Immature natural killer cell (primary cell): ENCODE results near the gene PLAAT2. TPM values are rescaled to one million over a fixed set of nuclear protein-coding genes. Genes with fewer than 3 reads are reported as not detected.
A peak's percentile ranks its signal among the peaks of the same experiment; 100 is the strongest.
"Not testable (repeated sequence)": the region's sequence is repeated elsewhere in the genome, so short reads cannot be mapped to it uniquely, and the experiment has no call there.

Source experiments
- DNase-seq, 3 donors: peaks; one replicate each; pipeline ENCODE4 v3.0.0; 2022; ENCODE audit warnings: mixed read lengths in 1 of 3
- H3K27ac Mint-ChIP-seq, 6 donors: one replicate each; pipeline ENCODE4 v1.8.0; 2020; ENCODE audit warnings: mixed read lengths in 6 of 6, mild to moderate bottlenecking in 5 of 6, inconsistent platforms in 4 of 6, moderate library complexity in 3 of 6
- H3K27me3 Mint-ChIP-seq, 3 donors: one replicate each; pipeline ENCODE4 v1.8.0; 2020 to 2021; ENCODE audit warnings: low read depth in 3 of 3, mild to moderate bottlenecking in 3 of 3, mixed read lengths in 3 of 3, moderate library complexity in 3 of 3, inconsistent platforms in 1 of 3
- H3K36me3 Mint-ChIP-seq, 3 donors: one replicate each; pipeline ENCODE4 v1.8.0; 2020; ENCODE audit warnings: mixed read lengths in 3 of 3, inconsistent platforms in 2 of 3, mild to moderate bottlenecking in 2 of 3
- H3K4me1 Mint-ChIP-seq, 2 donors: one replicate each; pipeline ENCODE4 v1.8.0; 2020; ENCODE audit warnings: inconsistent platforms in 2 of 2, mild to moderate bottlenecking in 2 of 2, mixed read lengths in 2 of 2, moderate library complexity in 1 of 2
- H3K4me3 Mint-ChIP-seq, 5 donors: one replicate each; pipeline ENCODE4 v1.8.0; 2020; ENCODE audit warnings: mild to moderate bottlenecking in 5 of 5, mixed read lengths in 5 of 5, inconsistent platforms in 3 of 5, moderate library complexity in 3 of 5
- H3K9me3 Mint-ChIP-seq, 6 donors: one replicate each; pipeline ENCODE4 v1.8.0; 2020; ENCODE audit warnings: mild to moderate bottlenecking in 6 of 6, mixed read lengths in 6 of 6, inconsistent platforms in 4 of 6, moderate library complexity in 3 of 6
- polyA plus RNA-seq, 3 donors: library from polyadenylated mRNA; unstranded; fragments of 300-500 nt; fragmentation: Illumina TruSeq; gene quantifications; one replicate each; pipeline ENCODE4 v1.2.3, GENCODE V29; 2021

Gene PLAAT2
- polyA plus RNA-seq: 1 to 10 TPM in 2 of 3 donors, not detected in 1; 2.8 to 3.0 TPM

GRCh38 chr11:63563201-63564055, at the start of gene PLAAT2:
Gene PLAAT2, minus strand, starts transcription at chr11:63563379. Its CDS starts 55 bp downstream, at chr11:63563324.
- peak within 1 kb of the TSS; percentile 3 to 50 (median 22) for H3K4me3 Mint-ChIP-seq

GRCh38 chr11:63612181-63612580, 49.0 kb upstream of the PLAAT2 start:
- H3K4me1 Mint-ChIP-seq: peaks cover 43 to 55% of the 10 kb centered on the region in 2 donors
- H3K36me3 Mint-ChIP-seq: no peaks in the 10 kb centered on the region
- peak overlapping the region in 4 of 5 donors; percentile 12 to 95 (median 90) for H3K4me3 Mint-ChIP-seq
- DNase-seq: no peak
- H3K27ac Mint-ChIP-seq: peak overlapping the region; percentile 15 to 87 (median 74)
- no peaks in the 10 kb centered on the region for H3K9me3 Mint-ChIP-seq
- peaks cover 0 to 6% (median 4%) of the 10 kb centered on the region in 3 donors for H3K27me3 Mint-ChIP-seq

More at GRCh38 chr11:63563201-63564055, at the start of gene PLAAT2:
- H3K27ac Mint-ChIP-seq: peak within 1 kb of the TSS in 5 of 6 donors; percentile 51 to 94 (median 75)
- DNase-seq: no peak
- H3K4me1 Mint-ChIP-seq: peaks cover 61 to 72% of the 10 kb centered on the region in 2 donors
- H3K36me3 Mint-ChIP-seq: no peaks in the 10 kb centered on the region
- no peaks in the 10 kb centered on the region for H3K9me3 Mint-ChIP-seq
- H3K27me3 Mint-ChIP-seq: peaks cover 5 to 10% (median 9%) of the 10 kb centered on the region in 3 donors

- H3K27ac Mint-ChIP-seq: peak overlapping the region; percentile 5 to 87 (median 66)
- no peak for DNase-seq
These were observed 48.2 kb upstream of the PLAAT2 start for GRCh38 chr11:63611395-63611747.

GRCh38 chr11:63610604-63611394, 47.6 kb upstream of the PLAAT2 start:
- DNase-seq: no peak
- H3K36me3 Mint-ChIP-seq: no peaks in the 10 kb centered on the region
- H3K9me3 Mint-ChIP-seq: no peaks in the 10 kb centered on the region

More at GRCh38 chr11:63611395-63611747, 48.2 kb upstream of the PLAAT2 start:
- H3K4me1 Mint-ChIP-seq: peaks cover 46 to 58% of the 10 kb centered on the region in 2 donors
- H3K36me3 Mint-ChIP-seq: no peaks in the 10 kb centered on the region
- H3K9me3 Mint-ChIP-seq: no peaks in the 10 kb centered on the region
- H3K4me3 Mint-ChIP-seq: peak overlapping the region in 2 of 5 donors; percentile 7 to 12
- peaks cover 2 to 4% (median 3%) of the 10 kb centered on the region in 3 donors for H3K27me3 Mint-ChIP-seq

GRCh38 chr11:63609971-63610580, 46.9 kb upstream of the PLAAT2 start:
- Mint-ChIP-seq H3K4me3 (no peak overlapping the region), H3K27me3 (peaks cover 2 to 4% (median 3%) of the 10 kb centered on the region in 3 donors), H3K36me3 (no peaks in the 10 kb centered on the region), H3K27ac (peak overlapping the region; percentile 16 to 67 (median 50)), H3K9me3 (no peaks in the 10 kb centered on the region), H3K4me1 (peaks cover 46 to 62% of the 10 kb centered on the region in 2 donors)
- no peak for DNase-seq

More at GRCh38 chr11:63610604-63611394, 47.6 kb upstream of the PLAAT2 start:
- H3K4me1 Mint-ChIP-seq: peaks cover 46 to 62% of the 10 kb centered on the region in 2 donors
- H3K4me3 Mint-ChIP-seq: peak overlapping the region in 1 of 5 donors; percentile 15
- peak overlapping the region; percentile 46 to 87 (median 66) for H3K27ac Mint-ChIP-seq
- peaks cover 2 to 4% (median 3%) of the 10 kb centered on the region in 3 donors for H3K27me3 Mint-ChIP-seq

GRCh38 chr11:63609536-63609935, 46.4 kb upstream of the PLAAT2 start:
- no peaks in the 10 kb centered on the region for H3K36me3 Mint-ChIP-seq
- peaks cover 2 to 3% (median 2%) of the 10 kb centered on the region in 3 donors for H3K27me3 Mint-ChIP-seq
- peaks cover 46 to 62% of the 10 kb centered on the region in 2 donors for H3K4me1 Mint-ChIP-seq
- no peak overlapping the region for H3K4me3 Mint-ChIP-seq
- DNase-seq: no peak
- no peaks in the 10 kb centered on the region for H3K9me3 Mint-ChIP-seq
- H3K27ac Mint-ChIP-seq: peak overlapping the region; percentile 3 to 82 (median 44)

GRCh38 chr11:63608353-63609345, 45.5 kb upstream of the PLAAT2 start:
- H3K36me3 Mint-ChIP-seq: no peaks in the 10 kb centered on the region
- peaks cover 1 to 3% (median 2%) of the 10 kb centered on the region in 3 donors for H3K27me3 Mint-ChIP-seq
- no peak overlapping the region for H3K4me3 Mint-ChIP-seq
- peaks cover 41 to 61% of the 10 kb centered on the region in 2 donors for H3K4me1 Mint-ChIP-seq
- no peaks in the 10 kb centered on the region for H3K9me3 Mint-ChIP-seq
- peak overlapping the region; percentile 5 to 82 (median 32) for H3K27ac Mint-ChIP-seq
- DNase-seq: no peak

GRCh38 chr11:63603180-63603518, 40.0 kb upstream of the PLAAT2 start:
- Mint-ChIP-seq H3K36me3 (peaks cover 0 to 3% (median 0%) of the 10 kb centered on the region in 3 donors), H3K4me3 (no peak overlapping the region), H3K27me3 (peaks cover 0 to 2% (median 0%) of the 10 kb centered on the region in 3 donors), H3K4me1 (peaks cover 18 to 24% of the 10 kb centered on the region in 2 donors), H3K9me3 (no peaks in the 10 kb centered on the region), H3K27ac (peak overlapping the region in 4 of 6 donors; percentile 45 to 61 (median 54))
- no peak for DNase-seq

- peak overlapping the region in 4 of 6 donors; percentile 45 to 61 (median 52) for H3K27ac Mint-ChIP-seq
These were observed 39.4 kb upstream of the PLAAT2 start for GRCh38 chr11:63602290-63603179.

GRCh38 chr11:63599211-63600122, 36.3 kb upstream of the PLAAT2 start:
- DNase-seq: no peak
- H3K36me3 Mint-ChIP-seq: peaks cover 8 to 16% (median 9%) of the 10 kb centered on the region in 3 donors
- peaks cover 0 to 2% (median 0%) of the 10 kb centered on the region in 3 donors for H3K27me3 Mint-ChIP-seq
- H3K27ac Mint-ChIP-seq: peak overlapping the region in 5 of 6 donors; percentile 11 to 71 (median 36)
- no peaks in the 10 kb centered on the region for H3K9me3 Mint-ChIP-seq
- H3K4me3 Mint-ChIP-seq: no peak overlapping the region
- peaks cover 11 to 20% of the 10 kb centered on the region in 2 donors for H3K4me1 Mint-ChIP-seq

More at GRCh38 chr11:63602290-63603179, 39.4 kb upstream of the PLAAT2 start:
- H3K4me1 Mint-ChIP-seq: peaks cover 17 to 24% of the 10 kb centered on the region in 2 donors
- not testable (repeated sequence) for H3K36me3 Mint-ChIP-seq, H3K27me3 Mint-ChIP-seq, DNase-seq, H3K4me3 Mint-ChIP-seq, H3K9me3 Mint-ChIP-seq

GRCh38 chr11:63598556-63598955, 35.4 kb upstream of the PLAAT2 start:
- Mint-ChIP-seq H3K4me3 (no peak overlapping the region), H3K27ac (peak overlapping the region in 5 of 6 donors; percentile 15 to 76 (median 36)), H3K4me1 (peaks cover 11 to 20% of the 10 kb centered on the region in 2 donors), H3K36me3 (peaks cover 13 to 19% (median 16%) of the 10 kb centered on the region in 3 donors), H3K9me3 (no peaks in the 10 kb centered on the region), H3K27me3 (peaks cover 0 to 4% (median 0%) of the 10 kb centered on the region in 3 donors)
- no peak for DNase-seq
